Neural cell (in vitro differentiated cells): ENCODE data around the gene DNAJC27. TPM values are rescaled to one million over a fixed set of nuclear protein-coding genes. Genes with fewer than 3 reads are reported as not detected.

ENCODE experiments used
- H2AFZ ChIP-seq: fragments of 200-600, 300-800 bp; sonication (generic), shearing (Covaris generic); 2 replicates; pipeline ENCODE4 v1.6.0; 2014; ENCODE audit warnings: low read depth, mild to moderate bottlenecking, antibody characterized with exemption, low read length, moderate library complexity
- H3F3A ChIP-seq: fragments of 200-600 bp; shearing (Covaris generic); 2 replicates; pipeline ENCODE4 v1.6.1; 2016; ENCODE audit warnings: mild to moderate bottlenecking, moderate library complexity, mixed read lengths, antibody characterized with exemption, low read length; ENCODE audit not compliant: insufficient read depth, poor library complexity, severe bottlenecking
- H3K27ac ChIP-seq: fragments of 200-600, 300-800 bp; sonication (generic), shearing (Covaris generic); 2 replicates; pipeline ENCODE4 v1.5.1; 2014; ENCODE audit warnings: mild to moderate bottlenecking, low read length, moderate library complexity
- H3K27me3 ChIP-seq: fragments of 300-800, 200-600 bp; sonication (generic), shearing (Covaris generic); 2 replicates; pipeline ENCODE4 v1.6.0; 2014; ENCODE audit warnings: mild to moderate bottlenecking, low read depth, low read length, moderate library complexity; ENCODE audit not compliant: insufficient read depth
- H3K36me3 ChIP-seq: fragments of 300-800, 200-600 bp; sonication (generic), shearing (Covaris generic); 2 replicates; pipeline ENCODE4 v1.5.1; 2014; ENCODE audit warnings: mild to moderate bottlenecking, antibody characterized with exemption, low read length, moderate library complexity; ENCODE audit not compliant: insufficient read depth
- H3K4me2 ChIP-seq: fragments of 300-800, 200-600 bp; sonication (generic), shearing (Covaris generic); 2 replicates; pipeline ENCODE4 v1.6.0; 2014; ENCODE audit warnings: mild to moderate bottlenecking, low read length
- H3K4me3 ChIP-seq: fragments of 300-800, 200-600 bp; sonication (generic), shearing (Covaris generic); 2 replicates; pipeline ENCODE4 v1.5.1; 2014; ENCODE audit warnings: mild to moderate bottlenecking, low read length, moderate library complexity
- H3K79me2 ChIP-seq: fragments of 200-600 bp; shearing (Covaris generic); replicated peaks from 2 replicates; pipeline ENCODE4 v1.6.0; 2014; ENCODE audit warnings: mild to moderate bottlenecking, low read length, moderate library complexity; ENCODE audit not compliant: insufficient read depth
- H3K9ac ChIP-seq: fragments of 300-800, 200-600 bp; sonication (generic), shearing (Covaris generic); 2 replicates; pipeline ENCODE4 v1.6.1; 2016; ENCODE audit warnings: mild to moderate bottlenecking, low read length, mixed read lengths
- H3K9me2 ChIP-seq: fragments of 200-600 bp; shearing (Covaris generic); 2 replicates; pipeline ENCODE4 v1.6.1; 2016; ENCODE audit warnings: mild to moderate bottlenecking, low read length, mixed read lengths; ENCODE audit not compliant: insufficient read depth
- H3K9me3 ChIP-seq: fragments of 200-600, 300-800 bp; sonication (generic), shearing (Covaris generic); 2 replicates; pipeline ENCODE4 v1.6.1; 2016; ENCODE audit warnings: mild to moderate bottlenecking, mixed run types, low read length, moderate library complexity, mixed read lengths
- H4K20me1 ChIP-seq: fragments of 200-600 bp; shearing (Covaris generic); 2 replicates; pipeline ENCODE4 v1.6.1; 2016; ENCODE audit warnings: mild to moderate bottlenecking, mixed run types; ENCODE audit not compliant: insufficient read depth
- CTCF ChIP-seq: fragments of 450-650 bp; IDR thresholded peaks from 2 replicates; pipeline ENCODE4 v1.5.1; 2014; ENCODE audit warnings: antibody characterized with exemption, mild to moderate bottlenecking, moderate library complexity; ENCODE audit not compliant: poor library complexity, severe bottlenecking
- EP300 ChIP-seq: fragments of 450-650 bp; conservative IDR thresholded peaks from 2 replicates; pipeline ENCODE4 v1.6.1; 2014; ENCODE audit warnings: antibody characterized with exemption, mild to moderate bottlenecking, moderate library complexity; ENCODE audit not compliant: poor library complexity, severe bottlenecking
- EZH2 ChIP-seq: fragments of 200-600, 300-800 bp; shearing (Covaris generic), sonication (generic); IDR thresholded peaks from 2 replicates; pipeline ENCODE4 v1.6.1; 2014; ENCODE audit warnings: antibody characterized with exemption, low read length, borderline replicate concordance, mild to moderate bottlenecking; ENCODE audit not compliant: insufficient read depth, poor library complexity, severe bottlenecking
- MXI1 ChIP-seq: fragments of 450-650 bp; conservative IDR thresholded peaks from 2 replicates; pipeline ENCODE4 v1.6.1; 2014; ENCODE audit warnings: antibody characterized with exemption, mild to moderate bottlenecking; ENCODE audit not compliant: poor library complexity, severe bottlenecking
- POLR2AphosphoS5 ChIP-seq: IDR thresholded peaks from 2 replicates; pipeline ENCODE4 v1.6.1; 2012
- RAD21 ChIP-seq: fragments of 450-650 bp; conservative IDR thresholded peaks from 2 replicates; pipeline ENCODE4 v1.6.1; 2014; ENCODE audit warnings: antibody characterized with exemption, mild to moderate bottlenecking, moderate library complexity
- REST ChIP-seq: IDR thresholded peaks from 2 replicates; pipeline ENCODE4 v1.6.1; 2012; ENCODE audit warnings: borderline replicate concordance
- SMC3 ChIP-seq: fragments of 450-650 bp; conservative IDR thresholded peaks from 2 replicates; pipeline ENCODE4 v1.6.1; 2014; ENCODE audit warnings: antibody characterized with exemption, mild to moderate bottlenecking, moderate library complexity; ENCODE audit not compliant: poor library complexity
- TAF1 ChIP-seq: IDR thresholded peaks from 2 replicates; pipeline ENCODE4 v1.6.1; 2012; ENCODE audit warnings: low read depth
- polyA plus RNA-seq: library from polyadenylated mRNA; depleted of rRNA; stranded (reverse); fragments of >200 nt; gene quantifications from 2 replicates; pipeline ENCODE4 v1.2.3, GENCODE V29; 2014

DNAJC27 gene
- polyA plus RNA-seq, 1 donor from 2014 or later, result 22.4 TPM

- H3K27ac ChIP-seq, result no peak overlapping the region
- TF ChIP-seq TAF1 (no peak), REST (no peak), EZH2 (no peak), EP300 (no peak), MXI1 (no peak), RAD21 (no peak)
- H3F3A ChIP-seq, result no peaks in the 10 kb centered on the region
- H3K4me3 ChIP-seq, result no peak overlapping the region
- no peak overlapping the region for H2AFZ ChIP-seq
- H3K9ac ChIP-seq, result no peak overlapping the region
- H3K36me3 ChIP-seq, result no peaks in the 10 kb centered on the region
- H4K20me1 ChIP-seq, result no peaks in the 10 kb centered on the region
- no peak overlapping the region for H3K4me2 ChIP-seq
- H3K79me2 ChIP-seq, result no peaks in the 10 kb centered on the region
- H3K9me2 ChIP-seq, result no peaks in the 10 kb centered on the region
- no peaks in the 10 kb centered on the region for H3K9me3 ChIP-seq
- H3K27me3 ChIP-seq, result no peaks in the 10 kb centered on the region
These were observed 32.4 kb downstream of the DNAJC27 start for GRCh38 chr2:24939353-24939752.

- H3K27ac ChIP-seq, result no peak overlapping the region
- no peaks in the 10 kb centered on the region for H3K36me3 ChIP-seq
- no peak overlapping the region for H3K9ac ChIP-seq
- no peak overlapping the region for H3K4me3 ChIP-seq
- no peak overlapping the region for H2AFZ ChIP-seq
- no peaks in the 10 kb centered on the region for H3F3A ChIP-seq
- no peaks in the 10 kb centered on the region for H3K79me2 ChIP-seq
- no peaks in the 10 kb centered on the region for H3K27me3 ChIP-seq
- no peaks in the 10 kb centered on the region for H3K9me2 ChIP-seq
- H4K20me1 ChIP-seq, result no peaks in the 10 kb centered on the region
- TF ChIP-seq RAD21 (no peak), REST (no peak), SMC3 (no peak), MXI1 (no peak), EZH2 (no peak), CTCF (no peak), POLR2AphosphoS5 (no peak), TAF1 (no peak), EP300 (no peak)
- no peaks in the 10 kb centered on the region for H3K9me3 ChIP-seq
- H3K4me2 ChIP-seq, result no peak overlapping the region
These were observed 34.5 kb downstream of the DNAJC27 start for GRCh38 chr2:24937236-24937635.
